Endodermal cell (in vitro differentiated cells): ENCODE measurements around the gene LARGE1. TPM values are rescaled to one million over a fixed set of nuclear protein-coding genes. Genes with fewer than 3 reads are reported as not detected.

Experiments used
- DNase-seq: peaks from one replicate; pipeline ENCODE4 v3.0.0-alpha.2; 2017
- H3K27ac ChIP-seq: 2 replicates; pipeline ENCODE4 v1.5.1; 2013; ENCODE audit warnings: mild to moderate bottlenecking, low read depth, low read length, moderate library complexity
- H3K27me3 ChIP-seq: 2 replicates; pipeline ENCODE4 v1.6.1; 2013; ENCODE audit warnings: mild to moderate bottlenecking, low read length, moderate library complexity; ENCODE audit not compliant: insufficient read depth, control insufficient read depth, poor library complexity, severe bottlenecking
- H3K36me3 ChIP-seq: 2 replicates; pipeline ENCODE4 v1.7.0; 2013; ENCODE audit warnings: mild to moderate bottlenecking, low read length, moderate library complexity; ENCODE audit not compliant: control insufficient read depth, insufficient read depth
- H3K4me1 ChIP-seq: one replicate; pipeline ENCODE4 v1.7.0; 2013; ENCODE audit warnings: low read length; ENCODE audit not compliant: control insufficient read depth, insufficient read depth
- H3K4me3 ChIP-seq: 2 replicates; pipeline ENCODE4 v1.5.1; 2013; ENCODE audit warnings: mild to moderate bottlenecking, low read length, moderate library complexity
- H3K9ac ChIP-seq: 2 replicates; pipeline ENCODE4 v1.6.1; 2013; ENCODE audit warnings: mild to moderate bottlenecking, low read length, moderate library complexity; ENCODE audit not compliant: poor library complexity, severe bottlenecking; ENCODE audit errors: extremely low read depth
- H3K9me3 ChIP-seq: 2 replicates; pipeline ENCODE4 v1.6.1; 2013; ENCODE audit warnings: mild to moderate bottlenecking, low read length, moderate library complexity; ENCODE audit not compliant: control insufficient read depth
- H3K27ac Mint-ChIP-seq: 2 replicates; pipeline ENCODE4 v1.8.0; 2020; ENCODE audit warnings: mixed read lengths
- H3K27me3 Mint-ChIP-seq: 2 replicates; pipeline ENCODE4 v1.8.0; 2021; ENCODE audit warnings: mild to moderate bottlenecking, mixed read lengths; ENCODE audit not compliant: insufficient read depth
- H3K36me3 Mint-ChIP-seq: 2 replicates; pipeline ENCODE4 v1.8.0; 2020; ENCODE audit warnings: low read depth, mixed read lengths
- H3K4me1 Mint-ChIP-seq: 2 replicates; pipeline ENCODE4 v1.8.0; 2020; ENCODE audit warnings: mixed read lengths
- H3K4me3 Mint-ChIP-seq: 2 replicates; pipeline ENCODE4 v1.8.0; 2020; ENCODE audit warnings: mild to moderate bottlenecking, moderate library complexity, mixed read lengths
- H3K9me3 Mint-ChIP-seq: 2 replicates; pipeline ENCODE4 v1.8.0; 2020; ENCODE audit warnings: mild to moderate bottlenecking, mixed read lengths
- CTCF ChIP-seq: fragments of 200-600 bp; sonication (generic); conservative IDR thresholded peaks from 2 replicates; pipeline ENCODE4 v1.5.0; 2021; ENCODE audit warnings: antibody characterized with exemption, mild to moderate bottlenecking
- WGBS, 2 experiments: methylation state at CpG; one replicate each; pipeline versions ENCODE4 v1.1.5 to v1.1.7; 2013; ENCODE audit warnings: missing lambda C conversion rate in 2 of 2, mixed read lengths in 1 of 2; ENCODE audit not compliant: insufficient coverage in 1 of 2, insufficient read length in 1 of 2; 5-methylcytosine and 5-hydroxymethylcytosine counted together
- total RNA-seq, 2 donors: library from RNA; stranded (reverse); fragmentation: NEBNext Ultra II Directional in 1 of 2; extraction: Animal tissue kit (Norgen Biotek cat#: 25700) in 1 of 2; gene quantifications; 2 replicates in 1 of 2; 3 replicates in 1 of 2; pipeline ENCODE4 v1.2.1, GENCODE V29; 2021

Gene LARGE1
- total RNA-seq, 2 donors from 2014 or later, result 17.5 to 24.3 TPM

- Mint-ChIP-seq H3K36me3 (no peaks in the 10 kb centered on the region), H3K4me1 (peaks cover 5% of the 10 kb centered on the region), H3K27me3 (no peaks in the 10 kb centered on the region), H3K9me3 (no peaks in the 10 kb centered on the region), H3K4me3 (no peak overlapping the region), H3K27ac (no peak overlapping the region)
- Histone ChIP-seq H3K27ac (no peak overlapping the region), H3K36me3 (no peaks in the 10 kb centered on the region), H3K27me3 (no peaks in the 10 kb centered on the region), H3K4me3 (no peak overlapping the region), H3K9ac (no peak overlapping the region), H3K9me3 (no peaks in the 10 kb centered on the region), H3K4me1 (peaks cover 4% of the 10 kb centered on the region)
- no peak for DNase-seq
- no peak for TF ChIP-seq CTCF
- WGBS, 2 experiments, result 89 to 100% methylated on average over 3 of the region's 3 CpGs
These were observed 194.0 kb downstream of the LARGE1 start for GRCh38 chr22:33726294-33726734.

GRCh38 chr22:33723915-33724314 is 196.4 kb downstream of the LARGE1 start:
- Histone ChIP-seq H3K9ac (no peak overlapping the region), H3K4me1 (no peaks in the 10 kb centered on the region), H3K9me3 (peaks cover 7% of the 10 kb centered on the region), H3K4me3 (no peak overlapping the region), H3K27ac (no peak overlapping the region), H3K27me3 (no peaks in the 10 kb centered on the region), H3K36me3 (no peaks in the 10 kb centered on the region)
- Mint-ChIP-seq H3K27ac (no peak overlapping the region), H3K4me3 (no peak overlapping the region), H3K36me3 (peaks cover 3% of the 10 kb centered on the region), H3K27me3 (no peaks in the 10 kb centered on the region), H3K4me1 (no peaks in the 10 kb centered on the region), H3K9me3 (peaks cover 12% of the 10 kb centered on the region)
- no peak for DNase-seq
- no peak for TF ChIP-seq CTCF
- 75 to 87% methylated on average over 6 to 11 of the region's 11 CpGs for WGBS, 2 experiments

- no peak for DNase-seq
- Histone ChIP-seq H3K4me1 (no peaks in the 10 kb centered on the region), H3K27ac (no peak overlapping the region), H3K9ac (no peak overlapping the region), H3K27me3 (no peaks in the 10 kb centered on the region), H3K9me3 (peaks cover 7% of the 10 kb centered on the region), H3K36me3 (no peaks in the 10 kb centered on the region), H3K4me3 (no peak overlapping the region)
- TF ChIP-seq CTCF, result no peak
- H3K4me1 Mint-ChIP-seq, result no peaks in the 10 kb centered on the region
- 78 to 90% methylated on average over 8 to 9 of the region's 9 CpGs for WGBS, 2 experiments
- no peaks in the 10 kb centered on the region for H3K27me3 Mint-ChIP-seq
- peaks cover 3% of the 10 kb centered on the region for H3K36me3 Mint-ChIP-seq
- H3K27ac Mint-ChIP-seq, result no peak overlapping the region
- peaks cover 13% of the 10 kb centered on the region for H3K9me3 Mint-ChIP-seq
- no peak overlapping the region for H3K4me3 Mint-ChIP-seq
These were observed 197.5 kb downstream of the LARGE1 start for GRCh38 chr22:33722816-33723215.
